ENCODE data around the gene WNT3A. TPM values are rescaled to one million over a fixed set of nuclear protein-coding genes. Genes with fewer than 3 reads are reported as not detected.

The WNT3A gene
- total and polyA plus RNA-seq, 12 donors = not detected

- no peak overlapping the region for H3K4me3 ChIP-seq
- no peaks in the 10 kb centered on the region for H3K36me3 ChIP-seq
- no peak overlapping the region for H3K27ac ChIP-seq
- peaks cover 0 to 55% (median 38%) of the 10 kb centered on the region in 7 donors for H3K27me3 ChIP-seq
- 77% methylated on average over 24 of the region's 24 CpGs for WGBS, 2 donors
- ATAC-seq (no peak), DNase-seq (peak in 1 of 2 donors; percentile 11)
- H3K9me3 ChIP-seq = no peaks in the 10 kb centered on the region
- H3K4me1 ChIP-seq = no peaks in the 10 kb centered on the region
- no peak for TF ChIP-seq CTCF (IDR thresholded peaks at IDR 0.05)
- intact Hi-C loops (cut with DNase I) = no loop called here
These were observed 6.5 kb downstream of the WNT3A start for GRCh38 chr1:228013131-228013934.

GRCh38 chr1:228013935-228014930 is 7.4 kb downstream of the WNT3A start:
- no peaks in the 10 kb centered on the region for H3K9me3 ChIP-seq
- DNase-seq (peak in 1 of 2 donors; percentile 26), ATAC-seq (no peak)
- H3K4me3 ChIP-seq = no peak overlapping the region
- H3K27ac ChIP-seq = no peak overlapping the region
- H3K36me3 ChIP-seq = no peaks in the 10 kb centered on the region
- WGBS, 2 donors = 64 to 69% methylated on average over 21 of the region's 21 CpGs
- peaks cover 0 to 46% (median 29%) of the 10 kb centered on the region in 7 donors for H3K27me3 ChIP-seq
- no peak for TF ChIP-seq CTCF (IDR thresholded peaks at IDR 0.05)
- intact Hi-C loops (cut with DNase I) = no loop called here
- H3K4me1 ChIP-seq = no peaks in the 10 kb centered on the region

GRCh38 chr1:228015276-228016180 is 8.7 kb downstream of the WNT3A start:
- Histone ChIP-seq H3K36me3 (no peaks in the 10 kb centered on the region), H3K9me3 (no peaks in the 10 kb centered on the region), H3K27ac (no peak overlapping the region), H3K4me3 (no peak overlapping the region), H3K4me1 (no peaks in the 10 kb centered on the region), H3K27me3 (peaks cover 0 to 38% (median 19%) of the 10 kb centered on the region in 7 donors)
- intact Hi-C loops (cut with DNase I) = no loop called here
- ATAC-seq (no peak), DNase-seq (peak in 1 of 2 donors; percentile 3)
- 83 to 85% methylated on average over 21 of the region's 21 CpGs for WGBS, 2 donors
- TF ChIP-seq CTCF (IDR thresholded peaks at IDR 0.05) = no peak
